GM18507 (cell line): ENCODE measurements around the gene CAV3.

Experiments used
- DNase-seq: peaks from one replicate; pipeline ENCODE4 v3.0.0; 2011; ENCODE audit warnings: low read depth; ENCODE audit not compliant: insufficient read length; ENCODE audit errors: extremely low spot score
- FAIRE-seq: peaks from 2 replicates; lab custom pipeline; 2011; peaks lifted over from hg19 to GRCh38; lab: Jason Lieb, UNC

CAV3 gene

GRCh38 chr3:8759038-8759707 is 25.6 kb downstream of the CAV3 start:
- FAIRE-seq, result no peak
- DNase-seq, result no peak

- FAIRE-seq, result no peak
- DNase-seq, result no peak
Observed at GRCh38 chr3:8760091-8760490, 26.5 kb downstream of the CAV3 start.

- FAIRE-seq (no peak), DNase-seq (no peak)
Observed at GRCh38 chr3:8760506-8760905, 26.9 kb downstream of the CAV3 start.

- DNase-seq (no peak), FAIRE-seq (no peak)
Observed at GRCh38 chr3:8761866-8762265, 28.3 kb downstream of the CAV3 start.

- FAIRE-seq (no peak), DNase-seq (no peak)
Observed at GRCh38 chr3:8762607-8763377, 29.2 kb downstream of the CAV3 start.

- DNase-seq (no peak), FAIRE-seq (no peak)
Observed at GRCh38 chr3:8764528-8764927, 30.9 kb downstream of the CAV3 start.

GRCh38 chr3:8765528-8765927 is 31.9 kb downstream of the CAV3 start:
- no peak for FAIRE-seq
- no peak for DNase-seq

- no peak for FAIRE-seq
- DNase-seq, result no peak
Observed at GRCh38 chr3:8766148-8766547, 32.5 kb downstream of the CAV3 start.

- DNase-seq (no peak), FAIRE-seq (no peak)
Observed at GRCh38 chr3:8767256-8767666, 33.7 kb downstream of the CAV3 start.

- FAIRE-seq, result peak; percentile 78
- peak; percentile 44 for DNase-seq
Observed at GRCh38 chr3:8767667-8768363, 34.2 kb downstream of the CAV3 start.

- FAIRE-seq (peak; percentile 65), DNase-seq (no peak)
Observed at GRCh38 chr3:8768364-8769087, 34.9 kb downstream of the CAV3 start.

- DNase-seq (peak; percentile 76), FAIRE-seq (peak; percentile 76)
Observed at GRCh38 chr3:8769088-8769822, 35.7 kb downstream of the CAV3 start, which contains the start of gene OXTR. Gene OXTR (minus strand): TSS chr3:8769613. CDS start chr3:8768187, 1,426 bp downstream.

- DNase-seq, result no peak
- FAIRE-seq, result no peak
Observed at GRCh38 chr3:8773941-8774542, 40.4 kb downstream of the CAV3 start.

- no peak for FAIRE-seq
- DNase-seq, result no peak
Observed at GRCh38 chr3:8775181-8775580, 41.6 kb downstream of the CAV3 start.

- FAIRE-seq (no peak), DNase-seq (no peak)
Observed at GRCh38 chr3:8775602-8776001, 42.0 kb downstream of the CAV3 start.

- DNase-seq (no peak), FAIRE-seq (no peak)
Observed at GRCh38 chr3:8776406-8776805, 42.8 kb downstream of the CAV3 start.

GRCh38 chr3:8777201-8777977 is 43.8 kb downstream of the CAV3 start:
- FAIRE-seq, result no peak

GRCh38 chr3:8777978-8778267 is 44.3 kb downstream of the CAV3 start:
- no peak for FAIRE-seq
- no peak for DNase-seq

More at GRCh38 chr3:8777201-8777977, 43.8 kb downstream of the CAV3 start:
- DNase-seq, result no peak
